T-helper 9 cell (primary cell): Measurements from ENCODE around the gene CRABP2.

Experiments
- DNase-seq: peaks from one replicate; pipeline ENCODE4 v3.0.0-alpha.2; 2020

The CRABP2 gene

GRCh38 chr1:156707417-156708217 is 2.2 kb upstream of the CRABP2 start:
- no peak for DNase-seq

- DNase-seq = no peak
These were observed 1.5 kb upstream of the CRABP2 start for GRCh38 chr1:156706657-156707416.

GRCh38 chr1:156705918-156706656 is 704 bp upstream of the CRABP2 start:
- peak; percentile 78 for DNase-seq

- DNase-seq = peak; percentile 21
These were observed 458 bp downstream of the CRABP2 start for GRCh38 chr1:156704930-156705320.

- no peak for DNase-seq
These were observed 1.1 kb downstream of the CRABP2 start for GRCh38 chr1:156704166-156704711.

- DNase-seq = no peak
These were observed 1.6 kb downstream of the CRABP2 start for GRCh38 chr1:156703741-156704140.

GRCh38 chr1:156703336-156703735 is 2.0 kb downstream of the CRABP2 start:
- no peak for DNase-seq

- no peak for DNase-seq
These were observed 4.4 kb downstream of the CRABP2 start for GRCh38 chr1:156700736-156701531.

- DNase-seq = no peak
These were observed 6.4 kb downstream of the CRABP2 start for GRCh38 chr1:156698995-156699394.

GRCh38 chr1:156697481-156697880 is 7.9 kb downstream of the CRABP2 start:
- DNase-seq = no peak

GRCh38 chr1:156696755-156697154 is 8.6 kb downstream of the CRABP2 start:
- DNase-seq = no peak

GRCh38 chr1:156694690-156694962 is 10.8 kb downstream of the CRABP2 start:
- DNase-seq = no peak

- DNase-seq = no peak
These were observed 11.3 kb downstream of the CRABP2 start for GRCh38 chr1:156693848-156694689.

- no peak for DNase-seq
These were observed 12.2 kb downstream of the CRABP2 start for GRCh38 chr1:156692925-156693847.

GRCh38 chr1:156692441-156692924 is 12.9 kb downstream of the CRABP2 start:
- DNase-seq = no peak

- DNase-seq = no peak
These were observed 13.5 kb downstream of the CRABP2 start for GRCh38 chr1:156691665-156692440.

- DNase-seq = no peak
These were observed 14.2 kb downstream of the CRABP2 start for GRCh38 chr1:156691191-156691590.

GRCh38 chr1:156690675-156691036 is 14.7 kb downstream of the CRABP2 start:
- DNase-seq = no peak

- DNase-seq = no peak
These were observed 15.3 kb downstream of the CRABP2 start for GRCh38 chr1:156689953-156690674.
